Epithelial cell of proximal tubule (primary cell): Measurements from ENCODE around the gene MED12L. TPM values are rescaled to one million over a fixed set of nuclear protein-coding genes. Genes with fewer than 3 reads are reported as not detected.

Experiments
- DNase-seq: peaks from one replicate; pipeline ENCODE4 v3.0.0-alpha.2; 2011; ENCODE audit warnings: low read depth
- H3K4me3 ChIP-seq: 2 replicates; pipeline ENCODE4 v1.5.1; 2011; ENCODE audit warnings: low read depth, mild to moderate bottlenecking, low read length
- total RNA-seq: library from RNA; depleted of rRNA; stranded (reverse); fragments of >200 nt; gene quantifications from 2 replicates; pipeline ENCODE4 v1.2.3, GENCODE V29; 2015
- TF ChIP-seq, protein P1 (sequence below): conservative IDR thresholded peaks from 2 replicates; pipeline ENCODE4 v1.5.1; 2012; ENCODE audit warnings: low read depth, mild to moderate bottlenecking, low read length

Gene MED12L
- total RNA-seq, 1 donor from 2014 or later: 0.12 TPM

DNA sequence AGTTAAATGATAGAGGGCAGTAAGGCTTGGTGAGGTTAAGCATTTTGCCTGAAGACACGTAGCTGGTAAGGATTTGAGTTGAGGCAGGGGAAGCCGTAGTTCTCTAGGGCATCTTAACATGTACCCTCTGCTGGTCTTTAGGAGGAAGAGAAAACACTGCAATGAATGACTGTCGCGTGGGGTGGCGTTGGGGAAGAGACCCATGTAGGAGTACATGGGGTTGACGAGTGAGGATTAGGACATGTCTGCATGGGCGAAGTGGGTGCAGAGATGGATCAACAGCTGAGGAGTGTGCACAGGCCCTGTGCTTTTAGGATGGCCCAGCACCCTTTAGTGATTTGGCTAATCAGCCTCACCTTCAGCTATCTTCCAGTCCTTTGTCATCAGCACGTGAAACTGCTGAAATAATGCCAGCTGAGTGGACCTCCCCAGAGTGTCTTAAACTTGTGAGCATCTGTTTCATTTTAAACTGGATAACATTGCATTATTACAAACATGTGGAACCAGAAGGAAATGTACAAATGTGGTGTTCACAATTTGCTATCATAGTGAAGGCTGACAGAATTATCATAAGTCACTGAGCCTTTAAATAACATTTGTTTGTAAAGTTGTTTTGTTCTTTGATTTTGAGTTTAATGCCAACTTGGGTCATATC is 177.5 kb downstream of the MED12L start:
- H3K4me3 ChIP-seq: no peak overlapping the region
- TF ChIP-seq, protein P1, sequence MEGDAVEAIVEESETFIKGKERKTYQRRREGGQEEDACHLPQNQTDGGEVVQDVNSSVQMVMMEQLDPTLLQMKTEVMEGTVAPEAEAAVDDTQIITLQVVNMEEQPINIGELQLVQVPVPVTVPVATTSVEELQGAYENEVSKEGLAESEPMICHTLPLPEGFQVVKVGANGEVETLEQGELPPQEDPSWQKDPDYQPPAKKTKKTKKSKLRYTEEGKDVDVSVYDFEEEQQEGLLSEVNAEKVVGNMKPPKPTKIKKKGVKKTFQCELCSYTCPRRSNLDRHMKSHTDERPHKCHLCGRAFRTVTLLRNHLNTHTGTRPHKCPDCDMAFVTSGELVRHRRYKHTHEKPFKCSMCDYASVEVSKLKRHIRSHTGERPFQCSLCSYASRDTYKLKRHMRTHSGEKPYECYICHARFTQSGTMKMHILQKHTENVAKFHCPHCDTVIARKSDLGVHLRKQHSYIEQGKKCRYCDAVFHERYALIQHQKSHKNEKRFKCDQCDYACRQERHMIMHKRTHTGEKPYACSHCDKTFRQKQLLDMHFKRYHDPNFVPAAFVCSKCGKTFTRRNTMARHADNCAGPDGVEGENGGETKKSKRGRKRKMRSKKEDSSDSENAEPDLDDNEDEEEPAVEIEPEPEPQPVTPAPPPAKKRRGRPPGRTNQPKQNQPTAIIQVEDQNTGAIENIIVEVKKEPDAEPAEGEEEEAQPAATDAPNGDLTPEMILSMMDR: no peak
- no peak for DNase-seq

DNA sequence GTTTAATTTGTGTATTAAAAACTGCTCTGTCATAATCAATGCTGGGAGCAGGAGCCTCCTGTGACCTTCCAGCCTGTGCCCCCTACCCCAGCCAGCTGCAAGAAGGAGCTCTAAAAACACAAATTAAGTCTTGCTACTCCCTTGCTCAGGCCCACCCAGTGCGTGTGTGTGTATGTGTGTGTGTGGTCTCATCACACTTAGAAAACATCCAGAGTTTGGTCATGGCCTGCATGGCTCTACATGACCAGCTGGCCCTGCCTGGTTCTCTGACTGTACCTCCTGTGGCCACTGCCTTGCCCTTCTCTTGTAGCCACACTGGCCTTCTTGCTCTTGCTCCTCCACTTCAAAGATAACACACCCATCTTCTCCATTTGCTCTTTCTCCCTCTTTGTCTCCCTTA is 179.1 kb downstream of the MED12L start:
- no peak overlapping the region for H3K4me3 ChIP-seq
- no peak for DNase-seq
- TF ChIP-seq, protein P1: no peak

DNA sequence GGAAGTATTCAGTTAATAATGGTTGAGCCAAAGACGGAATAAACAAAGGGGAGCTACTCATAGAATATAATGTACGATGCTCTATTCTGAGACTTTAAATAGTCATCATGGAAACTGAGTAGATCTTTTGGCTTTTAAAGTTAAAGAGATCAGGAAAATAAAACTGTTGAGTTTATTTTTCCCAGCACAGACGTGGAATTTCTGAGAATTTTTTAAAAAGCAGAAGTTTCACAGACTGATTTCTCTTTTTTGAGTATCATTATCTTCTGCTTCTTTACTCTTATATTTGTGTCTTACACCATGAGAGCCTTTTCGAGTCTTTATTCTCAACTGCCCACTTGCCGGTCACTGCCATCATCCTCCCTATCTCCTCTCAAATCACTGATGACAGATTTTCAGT is 179.7 kb downstream of the MED12L start:
- H3K4me3 ChIP-seq: no peak overlapping the region
- no peak for DNase-seq
- TF ChIP-seq, protein P1: no peak

DNA sequence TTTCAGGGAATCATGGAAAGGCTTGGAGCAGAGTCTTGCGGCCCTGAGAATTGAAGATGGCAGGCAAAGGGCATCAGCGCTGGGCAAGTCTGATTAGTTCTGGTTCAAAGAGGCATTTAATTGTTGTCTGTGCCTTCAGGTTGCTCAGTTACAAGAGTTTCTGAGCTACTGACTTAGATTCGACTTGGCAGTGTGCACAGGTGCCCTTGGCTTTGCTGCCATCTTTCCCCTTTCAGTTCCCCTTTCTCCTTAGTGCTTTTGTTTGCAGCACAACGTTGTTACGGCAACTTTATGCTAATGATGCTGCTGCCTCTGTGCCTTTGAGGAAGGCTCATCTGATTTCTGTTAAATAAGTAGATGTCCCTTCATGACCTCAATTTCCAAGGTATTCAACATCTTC is 180.4 kb downstream of the MED12L start:
- H3K4me3 ChIP-seq: no peak overlapping the region
- TF ChIP-seq, protein P1: no peak
- DNase-seq: no peak

DNA sequence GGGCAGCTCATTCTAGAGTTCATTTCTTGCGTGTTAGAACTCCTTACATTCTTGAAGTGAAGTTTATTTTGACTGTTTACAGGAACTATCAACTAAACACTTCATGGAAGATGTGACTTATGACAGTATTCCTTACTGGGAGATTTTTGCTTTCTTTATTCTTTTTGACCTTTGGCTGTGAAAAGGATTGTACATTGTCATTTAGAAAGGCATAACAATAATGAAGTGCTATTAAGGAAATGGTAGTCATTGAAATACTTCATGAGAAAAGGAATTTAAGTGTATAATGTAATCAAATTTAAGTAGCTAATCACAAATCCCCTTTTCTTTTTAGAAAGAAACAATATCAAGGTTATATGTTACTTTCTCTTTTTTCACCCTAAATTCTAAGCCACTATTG is 181.6 kb downstream of the MED12L start:
- TF ChIP-seq, protein P1: no peak
- DNase-seq: no peak

DNA sequence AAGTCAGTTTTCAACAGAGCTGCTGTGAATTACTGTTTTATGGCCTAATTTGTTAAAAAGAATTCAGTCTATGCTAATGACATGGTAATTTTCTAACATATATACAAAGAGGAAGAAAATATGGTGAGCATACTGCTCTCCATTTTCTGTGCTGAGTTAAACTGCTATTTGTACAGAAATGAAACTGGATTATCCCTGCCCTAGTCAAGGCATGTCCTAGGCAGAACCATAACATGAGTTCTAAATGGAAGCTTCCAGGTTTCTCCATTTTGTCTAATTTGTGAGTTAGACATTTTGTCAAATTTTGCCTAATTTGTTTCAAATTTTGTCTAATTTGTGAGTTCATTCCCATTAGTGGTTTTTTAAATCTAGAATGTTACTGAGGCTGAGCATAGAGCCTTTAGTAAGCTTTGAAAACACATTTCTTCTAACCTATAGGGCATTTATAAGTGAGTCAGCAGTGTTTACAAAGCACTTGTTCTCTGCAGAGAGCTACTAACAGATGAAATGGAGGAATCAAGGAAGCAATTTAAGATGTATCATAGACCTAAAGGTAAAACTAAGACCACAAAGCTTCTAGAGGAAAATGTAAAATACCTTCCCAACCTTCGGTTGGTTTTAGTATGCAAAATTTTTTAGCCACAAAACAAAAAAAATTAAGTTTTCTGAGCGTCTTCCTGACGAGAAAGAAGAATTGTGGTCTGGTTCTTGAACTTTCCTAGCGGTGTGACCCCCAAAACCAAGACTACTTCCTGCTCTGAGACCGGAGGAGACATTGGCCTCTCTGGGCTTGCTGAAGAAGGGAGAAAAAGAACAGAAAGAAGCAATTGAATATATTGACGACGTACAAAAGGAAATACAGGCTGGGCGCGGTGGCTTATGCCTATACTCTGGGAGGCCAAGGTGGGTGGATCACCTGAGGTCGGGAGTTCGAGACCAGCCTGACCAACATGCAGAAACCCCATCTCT is 183.1 kb downstream of the MED12L start:
- DNase-seq: no peak
- H3K4me3 ChIP-seq: no peak overlapping the region
- TF ChIP-seq, protein P1: no peak

More for the DNA sequence above, 181.6 kb downstream of the MED12L start:
- no peak overlapping the region for H3K4me3 ChIP-seq
